ENCODE results near the gene CLOCK. TPM values are rescaled to one million over a fixed set of nuclear protein-coding genes. Genes with fewer than 3 reads are reported as not detected.

Gene CLOCK
- total RNA-seq, 2 experiments from 2014 or later = 1.9 to 9.0 TPM

DNA sequence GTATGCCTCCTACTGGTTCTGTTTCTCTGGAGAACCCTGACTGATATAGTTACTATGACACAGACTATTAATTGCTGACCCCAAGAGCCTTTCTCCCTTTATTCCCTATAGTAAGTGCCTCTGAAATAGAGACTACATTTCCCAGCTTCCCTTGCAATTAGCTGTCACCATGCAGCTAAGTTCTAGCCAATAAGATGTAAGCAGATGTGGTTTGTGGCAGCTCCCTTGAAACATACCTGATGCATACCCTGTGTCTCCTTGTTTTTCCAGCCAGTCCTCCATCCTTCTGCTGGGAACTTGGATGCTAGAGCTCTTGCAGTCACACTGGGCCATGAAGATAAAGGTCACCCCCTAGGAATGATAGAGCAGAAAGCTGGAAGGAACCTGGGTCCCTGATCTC is 160.6 kb downstream of the CLOCK start:
- H3K4me2 ChIP-seq (ENCODE audit: low read length) = peak overlapping the region; percentile 31; the same call in 1 of the 2 replicates
- H4K20me1 ChIP-seq (ENCODE audit: insufficient read depth, low read length) = no peaks in the 10 kb centered on the region
- H3K9me3 ChIP-seq (ENCODE audit: low read length) = no peaks in the 10 kb centered on the region
- H3K36me3 ChIP-seq (ENCODE audit: insufficient read depth, low read length) = no peaks in the 10 kb centered on the region
- TF ChIP-seq EZH2phosphoT487 (IDR thresholded peaks at IDR 0.05; ENCODE audit: borderline replicate concordance, low read depth, low read length) = no peak
- TF ChIP-seq, protein P1, sequence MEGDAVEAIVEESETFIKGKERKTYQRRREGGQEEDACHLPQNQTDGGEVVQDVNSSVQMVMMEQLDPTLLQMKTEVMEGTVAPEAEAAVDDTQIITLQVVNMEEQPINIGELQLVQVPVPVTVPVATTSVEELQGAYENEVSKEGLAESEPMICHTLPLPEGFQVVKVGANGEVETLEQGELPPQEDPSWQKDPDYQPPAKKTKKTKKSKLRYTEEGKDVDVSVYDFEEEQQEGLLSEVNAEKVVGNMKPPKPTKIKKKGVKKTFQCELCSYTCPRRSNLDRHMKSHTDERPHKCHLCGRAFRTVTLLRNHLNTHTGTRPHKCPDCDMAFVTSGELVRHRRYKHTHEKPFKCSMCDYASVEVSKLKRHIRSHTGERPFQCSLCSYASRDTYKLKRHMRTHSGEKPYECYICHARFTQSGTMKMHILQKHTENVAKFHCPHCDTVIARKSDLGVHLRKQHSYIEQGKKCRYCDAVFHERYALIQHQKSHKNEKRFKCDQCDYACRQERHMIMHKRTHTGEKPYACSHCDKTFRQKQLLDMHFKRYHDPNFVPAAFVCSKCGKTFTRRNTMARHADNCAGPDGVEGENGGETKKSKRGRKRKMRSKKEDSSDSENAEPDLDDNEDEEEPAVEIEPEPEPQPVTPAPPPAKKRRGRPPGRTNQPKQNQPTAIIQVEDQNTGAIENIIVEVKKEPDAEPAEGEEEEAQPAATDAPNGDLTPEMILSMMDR (conservative IDR thresholded peaks at IDR 0.05; ENCODE audit: low read length) = no peak
- H3K79me2 ChIP-seq (ENCODE audit: insufficient read depth, low read depth, low read length) = no peaks in the 10 kb centered on the region
- POLR2A ChIA-PET = interaction anchor here (1.1 to 2.0 kb wide), 5 partner anchors 9 to 38 kb away, joined by 3 to 15 read pairs (median 4); no protein-coding TSS in a partner anchor
- peak; percentile 37 for DNase-seq (ENCODE audit: low spot score)
- H3K27ac ChIP-seq (ENCODE audit: low read depth, low read length, poor library complexity, severe bottlenecking) = no peak overlapping the region
- no peak overlapping the region for H3K4me3 ChIP-seq (ENCODE audit: low read depth, low read length, poor library complexity, severe bottlenecking)
- BruUV-seq (replicated peaks) = no TSS peak
- H2AFZ ChIP-seq (ENCODE audit: low read length) = peak overlapping the region; percentile 84; the same call in 1 of the 2 replicates
- H3K4me1 ChIP-seq (ENCODE audit: insufficient read depth, low read length, poor library complexity, severe bottlenecking) = peaks cover 12% of the 10 kb centered on the region
- CTCF ChIA-PET (ENCODE audit: unreplicated experiment) = no interaction called here
- no peaks in the 10 kb centered on the region for H3K9me2 ChIP-seq (ENCODE audit: insufficient read depth, low read length)
- intact Hi-C loops (cut with micrococcal nuclease; ENCODE audit: unreplicated experiment) = no loop called here

DNA sequence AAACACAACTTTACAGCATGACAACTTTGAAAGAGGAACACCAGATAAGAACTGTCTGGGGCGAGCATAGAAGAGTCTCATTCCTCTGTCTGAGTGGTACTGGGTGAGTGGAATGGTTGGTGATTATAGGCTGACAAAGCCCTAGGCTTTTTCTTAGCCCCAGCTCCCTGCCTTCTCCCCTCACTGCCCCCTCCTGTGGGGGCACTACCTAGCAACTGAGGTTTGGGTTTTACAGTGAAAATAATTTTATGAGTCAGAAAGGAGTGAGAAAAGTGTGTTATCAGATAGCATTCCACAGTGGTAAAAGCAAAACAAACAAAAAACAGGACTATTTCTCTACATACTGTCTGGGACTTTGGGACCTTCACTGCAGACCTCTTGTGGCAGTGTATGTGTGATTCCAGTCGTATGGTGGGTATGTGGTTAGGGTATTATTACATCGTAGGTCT is 161.5 kb downstream of the CLOCK start:
- CTCF ChIA-PET (ENCODE audit: unreplicated experiment) = no interaction called here

DNA sequence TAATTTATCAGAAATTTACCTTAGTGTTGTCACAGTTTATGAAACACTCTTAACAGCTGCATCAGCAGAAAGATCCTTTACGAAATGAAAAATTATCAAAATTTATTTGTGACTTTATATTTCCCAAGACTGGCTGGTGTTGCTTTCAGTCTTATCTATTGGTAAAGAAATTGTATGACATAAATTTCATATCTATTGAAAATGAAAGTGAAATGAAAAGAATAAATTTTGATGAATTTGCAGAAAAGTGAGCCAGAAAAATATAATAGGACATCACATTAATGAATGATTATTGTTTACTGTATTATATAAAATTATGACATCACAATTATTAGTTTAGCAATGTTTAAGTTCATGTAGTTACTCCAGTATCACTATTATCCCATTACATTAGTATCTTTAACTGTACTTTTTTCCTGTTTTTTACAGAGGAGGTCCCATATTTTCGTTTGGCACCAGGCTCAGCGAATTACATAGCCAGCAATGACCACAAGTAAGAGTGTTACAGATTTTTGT is 164.2 kb downstream of the CLOCK start:
- Histone ChIP-seq H3K4me2 (ENCODE audit: low read length) (no peak overlapping the region), H3K9me3 (ENCODE audit: low read length) (no peaks in the 10 kb centered on the region), H3K4me3 (ENCODE audit: low read depth, low read length, poor library complexity, severe bottlenecking) (no peak overlapping the region), H3K4me1 (ENCODE audit: insufficient read depth, low read length, poor library complexity, severe bottlenecking) (peaks cover 12% of the 10 kb centered on the region), H3K27ac (ENCODE audit: low read depth, low read length, poor library complexity, severe bottlenecking) (no peak overlapping the region), H4K20me1 (ENCODE audit: insufficient read depth, low read length) (no peaks in the 10 kb centered on the region), H3K36me3 (ENCODE audit: insufficient read depth, low read length) (no peaks in the 10 kb centered on the region), H3K79me2 (ENCODE audit: insufficient read depth, low read depth, low read length) (no peaks in the 10 kb centered on the region), H3K9me2 (ENCODE audit: insufficient read depth, low read length) (no peaks in the 10 kb centered on the region), H2AFZ (ENCODE audit: low read length) (no peak overlapping the region)
- BruUV-seq (replicated peaks) = no TSS peak
- ChIA-PET CTCF (ENCODE audit: unreplicated experiment) (no interaction called here), POLR2A (no interaction called here)
- DNase-seq (ENCODE audit: low spot score) = no peak
- TF ChIP-seq EZH2phosphoT487 (IDR thresholded peaks at IDR 0.05; ENCODE audit: borderline replicate concordance, low read depth, low read length) = no peak
- TF ChIP-seq, protein P1 (conservative IDR thresholded peaks at IDR 0.05; ENCODE audit: low read length) = no peak
- intact Hi-C loops (cut with micrococcal nuclease; ENCODE audit: unreplicated experiment) = no loop called here

More for the DNA sequence above, 161.5 kb downstream of the CLOCK start:
- no peak overlapping the region for H3K27ac ChIP-seq (ENCODE audit: low read depth, low read length, poor library complexity, severe bottlenecking)
- H2AFZ ChIP-seq (ENCODE audit: low read length) = no peak overlapping the region; the same call in 1 of the 2 replicates
- H3K9me2 ChIP-seq (ENCODE audit: insufficient read depth, low read length) = no peaks in the 10 kb centered on the region
- no peaks in the 10 kb centered on the region for H3K36me3 ChIP-seq (ENCODE audit: insufficient read depth, low read length)
- no peaks in the 10 kb centered on the region for H3K79me2 ChIP-seq (ENCODE audit: insufficient read depth, low read depth, low read length)
- POLR2A ChIA-PET = interaction anchor here (0.8 to 2.2 kb wide), 4 partner anchors 8 to 37 kb away, joined by 3 to 9 read pairs (median 3); no protein-coding TSS in a partner anchor
- H3K4me1 ChIP-seq (ENCODE audit: insufficient read depth, low read length, poor library complexity, severe bottlenecking) = peaks cover 12% of the 10 kb centered on the region
- no peak overlapping the region for H3K4me3 ChIP-seq (ENCODE audit: low read depth, low read length, poor library complexity, severe bottlenecking)
- H3K9me3 ChIP-seq (ENCODE audit: low read length) = no peaks in the 10 kb centered on the region
- no peak for DNase-seq (ENCODE audit: low spot score)
- no peak for TF ChIP-seq EZH2phosphoT487 (IDR thresholded peaks at IDR 0.05; ENCODE audit: borderline replicate concordance, low read depth, low read length)
- TF ChIP-seq, protein P1 (conservative IDR thresholded peaks at IDR 0.05; ENCODE audit: low read length) = no peak
- no TSS peak for BruUV-seq (replicated peaks)
- intact Hi-C loops (cut with micrococcal nuclease; ENCODE audit: unreplicated experiment) = no loop called here
- H4K20me1 ChIP-seq (ENCODE audit: insufficient read depth, low read length) = no peaks in the 10 kb centered on the region
- no peak overlapping the region for H3K4me2 ChIP-seq (ENCODE audit: low read length)

Measured in OCI-LY7 (cell line).